Activated T-helper 1 cell treated with anti-CD3 and anti-CD28 coated beads, Interleukin-12 subunit alpha, Interleukin-12 subunit beta, Interleukin-2, Interleukin-4 antibody, amounts not matched to agents 30 ng/mL and 10 ng/mL and 1 ng/mL, durations not matched to agents 14 hours and 24 hours and 36 hours (primary cell): ENCODE data around the gene TPCN1. TPM values are rescaled to one million over a fixed set of nuclear protein-coding genes. Genes with fewer than 3 reads are reported as not detected.
A peak's percentile ranks its signal among the peaks of the same experiment; 100 is the strongest.

ENCODE experiments used
- DNase-seq: peaks from one replicate; pipeline ENCODE4 v3.0.0; 2021; ENCODE audit warnings: low spot score
- H3K27ac Mint-ChIP-seq: one replicate; pipeline ENCODE4 v1.8.0; 2021; ENCODE audit warnings: mild to moderate bottlenecking, mixed read lengths
- H3K27me3 Mint-ChIP-seq: one replicate; pipeline ENCODE4 v1.8.0; 2022; ENCODE audit warnings: mild to moderate bottlenecking, moderate library complexity, mixed read lengths; ENCODE audit not compliant: insufficient read depth
- H3K36me3 Mint-ChIP-seq: one replicate; pipeline ENCODE4 v1.8.0; 2021; ENCODE audit warnings: low read depth, mixed read lengths
- H3K4me1 Mint-ChIP-seq: one replicate; pipeline ENCODE4 v1.8.0; 2021; ENCODE audit warnings: low read depth, mixed read lengths
- H3K4me3 Mint-ChIP-seq: one replicate; pipeline ENCODE4 v1.8.0; 2021; ENCODE audit warnings: mild to moderate bottlenecking, moderate library complexity, mixed read lengths
- H3K9me3 Mint-ChIP-seq: one replicate; pipeline ENCODE4 v1.8.0; 2021; ENCODE audit warnings: mixed read lengths
- intact Hi-C: fragments of 100-400 bp; cut with micrococcal nuclease; formaldehyde crosslinking; loops from one replicate; pipeline ENCODE4 v1.15.1; 2024
- total RNA-seq: library from RNA; stranded (reverse); gene quantifications from 2 replicates; pipeline ENCODE4 v1.2.3, GENCODE V29; 2022

The TPCN1 gene
- 31.4 and 35.4 TPM in 2 replicates for total RNA-seq

GRCh38 chr12:113221181-113221996 lies at the start of gene TPCN1:
TPCN1 (plus strand) TSS chr12:113221464; CDS start chr12:113226853, 5,389 bp downstream.
- H3K9me3 Mint-ChIP-seq: no peaks in the 10 kb centered on the region
- peak; percentile 99 for DNase-seq
- peak within 1 kb of the TSS; percentile 92 for H3K27ac Mint-ChIP-seq
- H3K36me3 Mint-ChIP-seq: no peaks in the 10 kb centered on the region
- intact Hi-C loops: loop anchor here (1.0 kb wide), 9 partner anchors 9 to 745 kb away; partner anchors contain the start of genes DDX54, OAS2, PLBD2 and RBM19
- peaks cover under 1% of the 10 kb centered on the region for H3K27me3 Mint-ChIP-seq
- peak within 1 kb of the TSS; percentile 91 for H3K4me3 Mint-ChIP-seq
- peaks cover 33% of the 10 kb centered on the region for H3K4me1 Mint-ChIP-seq

- no peaks in the 10 kb centered on the region for H3K9me3 Mint-ChIP-seq
- peaks cover 4% of the 10 kb centered on the region for H3K4me1 Mint-ChIP-seq
- intact Hi-C loops: no loop called here
- H3K27me3 Mint-ChIP-seq: no peaks in the 10 kb centered on the region
- H3K36me3 Mint-ChIP-seq: peaks cover 40% of the 10 kb centered on the region
- DNase-seq: no peak
- no peak overlapping the region for H3K27ac Mint-ChIP-seq
- H3K4me3 Mint-ChIP-seq: no peak overlapping the region
Measured at GRCh38 chr12:113171543-113171942, 49.7 kb upstream of the TPCN1 start.

- no peaks in the 10 kb centered on the region for H3K9me3 Mint-ChIP-seq
- no peaks in the 10 kb centered on the region for H3K27me3 Mint-ChIP-seq
- intact Hi-C loops: no loop called here
- H3K36me3 Mint-ChIP-seq: peaks cover 41% of the 10 kb centered on the region
- H3K4me1 Mint-ChIP-seq: peaks cover 4% of the 10 kb centered on the region
- H3K4me3 Mint-ChIP-seq: no peak overlapping the region
- no peak for DNase-seq
- no peak overlapping the region for H3K27ac Mint-ChIP-seq
Measured at GRCh38 chr12:113172185-113172584, 49.1 kb upstream of the TPCN1 start.

- H3K9me3 Mint-ChIP-seq: no peaks in the 10 kb centered on the region
- peaks cover 51% of the 10 kb centered on the region for H3K36me3 Mint-ChIP-seq
- peaks cover 4% of the 10 kb centered on the region for H3K4me1 Mint-ChIP-seq
- H3K27me3 Mint-ChIP-seq: no peaks in the 10 kb centered on the region
- H3K4me3 Mint-ChIP-seq: no peak overlapping the region
- no peak for DNase-seq
- intact Hi-C loops: no loop called here
- no peak overlapping the region for H3K27ac Mint-ChIP-seq
Measured at GRCh38 chr12:113173081-113173698, 48.1 kb upstream of the TPCN1 start.

GRCh38 chr12:113174461-113175384 lies 46.5 kb upstream of the TPCN1 start:
- Mint-ChIP-seq H3K27me3 (no peaks in the 10 kb centered on the region), H3K4me3 (no peak overlapping the region), H3K36me3 (peaks cover 61% of the 10 kb centered on the region), H3K27ac (no peak overlapping the region), H3K9me3 (no peaks in the 10 kb centered on the region), H3K4me1 (peaks cover 4% of the 10 kb centered on the region)
- intact Hi-C loops: loop anchor here (1.0 to 2.0 kb wide), 3 partner anchors 10 to 182 kb away; no protein-coding TSS in a partner anchor
- peak; percentile 55 for DNase-seq

- Mint-ChIP-seq H3K36me3 (peaks cover 57% of the 10 kb centered on the region), H3K4me3 (no peak overlapping the region), H3K27me3 (no peaks in the 10 kb centered on the region), H3K27ac (no peak overlapping the region), H3K9me3 (no peaks in the 10 kb centered on the region), H3K4me1 (peaks cover 17% of the 10 kb centered on the region)
- intact Hi-C loops: no loop called here
- no peak for DNase-seq
Measured at GRCh38 chr12:113179023-113179422, 42.2 kb upstream of the TPCN1 start.

GRCh38 chr12:113180333-113180732 lies 40.9 kb upstream of the TPCN1 start:
- no peaks in the 10 kb centered on the region for H3K27me3 Mint-ChIP-seq
- H3K4me3 Mint-ChIP-seq: no peak overlapping the region
- H3K36me3 Mint-ChIP-seq: peaks cover 50% of the 10 kb centered on the region
- no peak overlapping the region for H3K27ac Mint-ChIP-seq
- H3K4me1 Mint-ChIP-seq: peaks cover 13% of the 10 kb centered on the region
- no peaks in the 10 kb centered on the region for H3K9me3 Mint-ChIP-seq
- intact Hi-C loops: loop anchor here (10.0 kb wide), 1 partner anchor 784 kb away; the partner anchor contains the start of gene RBM19
- DNase-seq: no peak

- Mint-ChIP-seq H3K4me1 (peaks cover 23% of the 10 kb centered on the region), H3K9me3 (no peaks in the 10 kb centered on the region), H3K27ac (no peak overlapping the region), H3K4me3 (no peak overlapping the region), H3K36me3 (peaks cover 45% of the 10 kb centered on the region), H3K27me3 (no peaks in the 10 kb centered on the region)
- no peak for DNase-seq
- intact Hi-C loops: loop anchor here (10.0 kb wide), 1 partner anchor 783 kb away; the partner anchor contains the start of gene RBM19
Measured at GRCh38 chr12:113181975-113182374, 39.3 kb upstream of the TPCN1 start.

GRCh38 chr12:113183030-113183589 lies 38.2 kb upstream of the TPCN1 start:
- H3K27me3 Mint-ChIP-seq: no peaks in the 10 kb centered on the region
- H3K4me1 Mint-ChIP-seq: peaks cover 31% of the 10 kb centered on the region
- peak overlapping the region; percentile 92 for H3K4me3 Mint-ChIP-seq
- peaks cover 38% of the 10 kb centered on the region for H3K36me3 Mint-ChIP-seq
- H3K9me3 Mint-ChIP-seq: no peaks in the 10 kb centered on the region
- no peak overlapping the region for H3K27ac Mint-ChIP-seq
- intact Hi-C loops: loop anchor here (10.0 kb wide), 1 partner anchor 782 kb away; the partner anchor contains the start of gene RBM19
- no peak for DNase-seq

- Mint-ChIP-seq H3K27ac (peak overlapping the region; percentile 92), H3K4me1 (peaks cover 31% of the 10 kb centered on the region), H3K27me3 (no peaks in the 10 kb centered on the region), H3K9me3 (no peaks in the 10 kb centered on the region), H3K36me3 (peaks cover 31% of the 10 kb centered on the region), H3K4me3 (peak overlapping the region; percentile 92)
- no peak for DNase-seq
- intact Hi-C loops: loop anchor here (1.0 to 10.0 kb wide), 4 partner anchors 10 to 781 kb away; partner anchors contain the start of gene RBM19
Measured at GRCh38 chr12:113184098-113184899, 37.0 kb upstream of the TPCN1 start.

- H3K4me1 Mint-ChIP-seq: peaks cover 31% of the 10 kb centered on the region
- intact Hi-C loops: loop anchor here (1.0 to 10.0 kb wide), 8 partner anchors 11 to 780 kb away; partner anchors contain the start of genes OAS2, PLBD2, RBM19 and SLC8B1
- H3K9me3 Mint-ChIP-seq: no peaks in the 10 kb centered on the region
- no peaks in the 10 kb centered on the region for H3K27me3 Mint-ChIP-seq
- peak; percentile 85 for DNase-seq
- peaks cover 28% of the 10 kb centered on the region for H3K36me3 Mint-ChIP-seq
- H3K27ac Mint-ChIP-seq: peak overlapping the region; percentile 92
- peak overlapping the region; percentile 92 for H3K4me3 Mint-ChIP-seq
Measured at GRCh38 chr12:113184900-113185179, 36.4 kb upstream of the TPCN1 start.
